ENCODE measurements around the gene ATXN1. TPM values are rescaled to one million over a fixed set of nuclear protein-coding genes. Genes with fewer than 3 reads are reported as not detected.

Gene ATXN1
- total RNA-seq, 4 donors from 2014 or later, result 38.7 to 78.3 (median 62.6) TPM

- Histone ChIP-seq H3K27me3 (no peaks in the 10 kb centered on the region), H3K27ac (peak overlapping the region; percentile 54 to 79 (median 76)), H3K36me3 (no peaks in the 10 kb centered on the region), H3K9me3 (no peaks in the 10 kb centered on the region), H3K4me3 (peak overlapping the region; percentile 42 to 55), H3K4me1 (peaks cover 17 to 70% (median 20%) of the 10 kb centered on the region in 3 donors)
- TF ChIP-seq EP300 (IDR thresholded peaks at IDR 0.05) (no peak), POLR2AphosphoS5 (IDR thresholded peaks at IDR 0.05) (no peak), POLR2A (IDR thresholded peaks at IDR 0.05) (no peak)
- TF ChIP-seq, protein P1, sequence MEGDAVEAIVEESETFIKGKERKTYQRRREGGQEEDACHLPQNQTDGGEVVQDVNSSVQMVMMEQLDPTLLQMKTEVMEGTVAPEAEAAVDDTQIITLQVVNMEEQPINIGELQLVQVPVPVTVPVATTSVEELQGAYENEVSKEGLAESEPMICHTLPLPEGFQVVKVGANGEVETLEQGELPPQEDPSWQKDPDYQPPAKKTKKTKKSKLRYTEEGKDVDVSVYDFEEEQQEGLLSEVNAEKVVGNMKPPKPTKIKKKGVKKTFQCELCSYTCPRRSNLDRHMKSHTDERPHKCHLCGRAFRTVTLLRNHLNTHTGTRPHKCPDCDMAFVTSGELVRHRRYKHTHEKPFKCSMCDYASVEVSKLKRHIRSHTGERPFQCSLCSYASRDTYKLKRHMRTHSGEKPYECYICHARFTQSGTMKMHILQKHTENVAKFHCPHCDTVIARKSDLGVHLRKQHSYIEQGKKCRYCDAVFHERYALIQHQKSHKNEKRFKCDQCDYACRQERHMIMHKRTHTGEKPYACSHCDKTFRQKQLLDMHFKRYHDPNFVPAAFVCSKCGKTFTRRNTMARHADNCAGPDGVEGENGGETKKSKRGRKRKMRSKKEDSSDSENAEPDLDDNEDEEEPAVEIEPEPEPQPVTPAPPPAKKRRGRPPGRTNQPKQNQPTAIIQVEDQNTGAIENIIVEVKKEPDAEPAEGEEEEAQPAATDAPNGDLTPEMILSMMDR (IDR thresholded peaks at IDR 0.05), result no peak
- WGBS, 2 donors (ENCODE audit: low coverage in 1 of 2), result 9 to 100% methylated on average over 1 to 10 of the region's 13 CpGs
- ATAC-seq, result peak; percentile 36
These were observed 60.9 kb downstream of the ATXN1 start for GRCh38 chr6:16700202-16700915.

DNA sequence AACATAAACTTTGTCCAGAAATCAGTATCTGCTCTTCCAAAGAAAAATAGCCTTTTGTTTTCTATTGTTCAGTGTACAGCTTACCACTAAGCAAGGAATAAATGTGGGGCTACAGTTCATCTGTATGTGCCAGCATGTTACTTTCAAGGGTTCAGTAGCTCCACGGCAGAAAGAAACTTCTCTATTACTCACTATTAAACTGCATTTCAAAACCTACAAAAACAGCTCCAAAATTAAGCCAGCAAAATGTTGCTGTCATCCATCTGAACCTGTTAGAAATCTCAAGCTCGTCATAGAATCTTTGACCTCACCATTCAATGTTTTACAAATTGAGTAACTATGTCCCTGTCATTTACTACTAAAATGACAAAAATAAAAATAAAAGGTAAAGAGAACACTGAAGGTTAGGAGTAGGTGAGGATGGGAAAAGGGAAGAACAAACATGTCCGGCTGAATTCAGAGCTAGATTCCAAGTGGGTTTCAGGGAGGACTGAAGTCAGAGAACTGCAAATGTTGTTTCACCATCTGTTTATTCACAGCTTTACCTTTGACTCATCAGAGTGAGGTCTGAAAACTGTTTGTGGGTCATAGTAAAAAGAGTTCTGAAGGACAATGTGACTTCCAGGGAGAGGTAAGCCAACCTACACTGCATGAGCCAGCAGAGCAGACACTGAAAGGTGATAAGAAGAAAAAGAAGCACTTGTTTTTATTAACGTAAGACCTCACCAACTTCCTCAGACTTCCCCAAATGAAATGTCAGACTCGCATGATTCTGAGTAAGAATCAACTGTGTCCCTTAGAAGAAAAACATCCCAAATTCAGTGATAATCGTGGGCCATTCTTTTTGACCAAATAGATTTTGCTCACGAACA lies 62.0 kb downstream of the ATXN1 start:
- ATAC-seq, result no peak
- TF ChIP-seq EP300 (IDR thresholded peaks at IDR 0.05) (no peak), POLR2AphosphoS5 (IDR thresholded peaks at IDR 0.05) (peak; percentile 33)
- Histone ChIP-seq H3K9me3 (no peaks in the 10 kb centered on the region), H3K4me3 (no peak overlapping the region), H3K27ac (peak overlapping the region; percentile 14 to 79 (median 66)), H3K27me3 (no peaks in the 10 kb centered on the region), H3K4me1 (peaks cover 15 to 59% (median 17%) of the 10 kb centered on the region in 3 donors), H3K36me3 (no peaks in the 10 kb centered on the region)
- 26 to 54% methylated on average over 7 of the region's 7 CpGs for WGBS, 2 donors (ENCODE audit: low coverage in 1 of 2)

GRCh38 chr6:16698162-16698533 lies 63.1 kb downstream of the ATXN1 start:
- H3K36me3 ChIP-seq, result no peaks in the 10 kb centered on the region
- no peak for ATAC-seq
- no peaks in the 10 kb centered on the region for H3K9me3 ChIP-seq
- H3K27me3 ChIP-seq, result no peaks in the 10 kb centered on the region
- no peak overlapping the region for H3K4me3 ChIP-seq
- TF ChIP-seq, protein P1 (IDR thresholded peaks at IDR 0.05), result no peak
- TF ChIP-seq EP300 (IDR thresholded peaks at IDR 0.05), result no peak
- TF ChIP-seq POLR2AphosphoS5 (IDR thresholded peaks at IDR 0.05), result no peak
- no peak for TF ChIP-seq POLR2A (IDR thresholded peaks at IDR 0.05)
- peak overlapping the region in 2 of 4 donors; percentile 75 to 79 for H3K27ac ChIP-seq
- H3K4me1 ChIP-seq, result peaks cover 15 to 49% (median 17%) of the 10 kb centered on the region in 3 donors
- WGBS, 2 donors (ENCODE audit: low coverage in 1 of 2), result 33 to 50% methylated on average over 1 of the region's 1 CpG

- Histone ChIP-seq H3K27ac (peak overlapping the region in 3 of 4 donors; percentile 13 to 75 (median 21)), H3K36me3 (no peaks in the 10 kb centered on the region), H3K4me1 (peaks cover 15 to 49% (median 17%) of the 10 kb centered on the region in 3 donors), H3K4me3 (no peak overlapping the region), H3K27me3 (no peaks in the 10 kb centered on the region), H3K9me3 (no peaks in the 10 kb centered on the region)
- WGBS, 2 donors (ENCODE audit: low coverage in 1 of 2), result 61 to 84% methylated on average over 6 to 7 of the region's 7 CpGs
- TF ChIP-seq POLR2AphosphoS5 (IDR thresholded peaks at IDR 0.05) (no peak), EP300 (IDR thresholded peaks at IDR 0.05) (no peak), POLR2A (IDR thresholded peaks at IDR 0.05) (no peak)
- TF ChIP-seq, protein P1 (IDR thresholded peaks at IDR 0.05), result no peak
- no peak for ATAC-seq
These were observed 63.7 kb downstream of the ATXN1 start for GRCh38 chr6:16697437-16698161.

GRCh38 chr6:16696496-16696895 lies 64.8 kb downstream of the ATXN1 start:
- H3K4me3 ChIP-seq, result no peak overlapping the region
- TF ChIP-seq EP300 (IDR thresholded peaks at IDR 0.05) (no peak), POLR2A (IDR thresholded peaks at IDR 0.05) (no peak), POLR2AphosphoS5 (IDR thresholded peaks at IDR 0.05) (no peak)
- TF ChIP-seq, protein P1 (IDR thresholded peaks at IDR 0.05), result no peak
- H3K27me3 ChIP-seq, result no peaks in the 10 kb centered on the region
- H3K4me1 ChIP-seq, result peaks cover 15 to 48% (median 17%) of the 10 kb centered on the region in 3 donors
- H3K36me3 ChIP-seq, result no peaks in the 10 kb centered on the region
- no peaks in the 10 kb centered on the region for H3K9me3 ChIP-seq
- WGBS, 2 donors (ENCODE audit: low coverage in 1 of 2), result 89 to 98% methylated on average over 2 of the region's 2 CpGs
- ATAC-seq, result no peak
- no peak overlapping the region for H3K27ac ChIP-seq

Measured in gastroesophageal sphincter (tissue), 4 donors.